ENCODE results near the gene TPST1.
"Not testable (repeated sequence)": the region's sequence is repeated elsewhere in the genome, so short reads cannot be mapped to it uniquely, and the experiment has no call there.

TPST1 gene

GRCh38 chr7:66204822-66205740 lies at the start of gene TPST1:
TPST1 (plus strand) TSS chr7:66205334; CDS start chr7:66240426, 35,092 bp downstream.
- H3K4me3 ChIP-seq (ENCODE audit: low read length), result peak within 1 kb of the TSS; percentile 65
- DNase-seq (ENCODE audit: low read depth), result peak; percentile 78
- TF ChIP-seq CTCF (IDR thresholded peaks at IDR 0.05; ENCODE audit: insufficient read depth, low read depth, low read length, missing control alignments), result peak; percentile 46

GRCh38 chr7:66156035-66156434 lies 49.1 kb upstream of the TPST1 start:
- H3K4me3 ChIP-seq (ENCODE audit: low read length); DNase-seq (ENCODE audit: low read depth): not testable (repeated sequence)

- no peak overlapping the region for H3K4me3 ChIP-seq (ENCODE audit: low read length)
- no peak for DNase-seq (ENCODE audit: low read depth)
- TF ChIP-seq CTCF (IDR thresholded peaks at IDR 0.05; ENCODE audit: insufficient read depth, low read depth, low read length, missing control alignments), result no peak
Observed at GRCh38 chr7:66157060-66157459, 48.1 kb upstream of the TPST1 start.

- no peak overlapping the region for H3K4me3 ChIP-seq (ENCODE audit: low read length)
- no peak for TF ChIP-seq CTCF (IDR thresholded peaks at IDR 0.05; ENCODE audit: insufficient read depth, low read depth, low read length, missing control alignments)
- no peak for DNase-seq (ENCODE audit: low read depth)
Observed at GRCh38 chr7:66162622-66163021, 42.5 kb upstream of the TPST1 start.

- no peak for TF ChIP-seq CTCF (IDR thresholded peaks at IDR 0.05; ENCODE audit: insufficient read depth, low read depth, low read length, missing control alignments)
- no peak overlapping the region for H3K4me3 ChIP-seq (ENCODE audit: low read length)
- DNase-seq (ENCODE audit: low read depth), result no peak
Observed at GRCh38 chr7:66163186-66163610, 41.9 kb upstream of the TPST1 start.

GRCh38 chr7:66164356-66164755 lies 40.8 kb upstream of the TPST1 start:
- H3K4me3 ChIP-seq (ENCODE audit: low read length), result no peak overlapping the region
- TF ChIP-seq CTCF (IDR thresholded peaks at IDR 0.05; ENCODE audit: insufficient read depth, low read depth, low read length, missing control alignments), result no peak

GRCh38 chr7:66167773-66168387 lies 37.3 kb upstream of the TPST1 start:
- H3K4me3 ChIP-seq (ENCODE audit: low read length), result no peak overlapping the region
- no peak for TF ChIP-seq CTCF (IDR thresholded peaks at IDR 0.05; ENCODE audit: insufficient read depth, low read depth, low read length, missing control alignments)
- peak; percentile 81 for DNase-seq (ENCODE audit: low read depth)

More at GRCh38 chr7:66164356-66164755, 40.8 kb upstream of the TPST1 start:
- no peak for DNase-seq (ENCODE audit: low read depth)

Measured in epithelial cell of esophagus (primary cell).